PFSK-1 (cell line): Measurements from ENCODE around the gene MS4A18.

Source experiments
- FOXP2 ChIP-seq: optimal IDR thresholded peaks from 2 replicates; pipeline ENCODE3; 2011; ENCODE audit warnings: borderline replicate concordance, control low read depth, inconsistent platforms; ENCODE audit not compliant: insufficient read depth; ENCODE audit errors: extremely low read length, extremely low read depth
- POLR2AphosphoS5 ChIP-seq: IDR thresholded peaks from 2 replicates; pipeline ENCODE4 v1.6.1; 2012; ENCODE audit warnings: low read depth, mild to moderate bottlenecking, control low read depth, low read length, moderate library complexity
- REST ChIP-seq, 2 experiments: IDR thresholded peaks; 2 replicates each; pipeline versions ENCODE4 v1.6.1 to v1.8.0; 2011 to 2012; ENCODE audit warnings: low read depth in 2 of 2, low read length in 2 of 2, control low read depth in 1 of 2, inconsistent platforms in 1 of 2, mild to moderate bottlenecking in 1 of 2, moderate library complexity in 1 of 2; ENCODE audit not compliant: insufficient read depth in 1 of 2
- SIN3A ChIP-seq: IDR thresholded peaks from 2 replicates; pipeline ENCODE4 v1.6.1; 2012; ENCODE audit warnings: mild to moderate bottlenecking, low read length, moderate library complexity, borderline replicate concordance; ENCODE audit not compliant: insufficient read depth
- TAF1 ChIP-seq: IDR thresholded peaks from 2 replicates; pipeline ENCODE4 v1.6.1; 2012; ENCODE audit warnings: low read length, control low read depth, borderline replicate concordance; ENCODE audit not compliant: insufficient read depth

The MS4A18 gene

DNA sequence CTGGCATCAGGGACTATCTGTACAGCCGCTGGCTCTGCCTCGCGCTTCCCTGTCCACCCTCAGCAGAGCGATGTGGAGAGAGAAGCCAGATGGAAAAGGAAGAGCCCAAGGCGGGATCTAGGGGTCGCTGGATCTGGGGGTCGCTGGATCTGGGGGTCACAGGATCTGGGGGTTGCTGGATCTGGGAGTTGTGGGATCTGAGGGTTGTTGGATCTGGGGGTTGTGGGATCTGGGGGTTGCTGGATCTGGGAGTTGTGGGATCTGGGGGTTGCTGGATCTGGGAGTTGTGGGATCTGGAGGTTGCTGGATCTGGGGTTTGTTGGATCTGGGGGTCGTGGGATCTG is 58.6 kb downstream of the MS4A18 start:
- TF ChIP-seq FOXP2 (no peak), TAF1 (no peak), POLR2AphosphoS5 (no peak), SIN3A (no peak), REST (IDR thresholded peaks at IDR 0.05; ENCODE audit: insufficient read depth in 1 of 2, low read depth in 2 of 2, low read length in 2 of 2) (no peak)

DNA sequence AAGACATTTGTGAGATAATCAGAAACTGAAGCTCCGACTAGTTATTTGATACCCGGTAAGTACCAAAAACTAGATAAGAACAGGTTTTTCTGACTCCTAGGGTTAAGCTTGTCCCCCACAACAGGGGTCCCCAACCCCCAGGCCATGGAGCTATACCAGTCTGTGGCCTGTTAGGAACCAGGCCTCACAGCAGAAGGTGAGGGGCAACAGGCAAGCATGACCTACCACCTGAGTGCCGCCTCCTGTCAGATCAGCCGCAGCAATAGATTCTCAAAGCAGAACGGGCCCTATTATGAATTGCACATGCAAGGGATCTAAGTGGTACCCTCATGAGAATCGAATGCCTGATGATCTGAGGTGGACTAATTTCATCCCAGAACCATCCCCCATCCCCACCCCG is 59.4 kb downstream of the MS4A18 start:
- TF ChIP-seq POLR2AphosphoS5 (no peak), TAF1 (no peak), FOXP2 (no peak), SIN3A (no peak), REST (IDR thresholded peaks at IDR 0.05; ENCODE audit: insufficient read depth in 1 of 2, low read depth in 2 of 2, low read length in 2 of 2) (no peak)

GRCh38 chr11:60785136-60785535 is 60.6 kb downstream of the MS4A18 start, which contains the start of gene MS4A10:
Gene MS4A10 (plus strand): TSS chr11:60785333. CDS start chr11:60790336, 5,003 bp downstream.
- TF ChIP-seq POLR2AphosphoS5 (no peak), FOXP2 (no peak), SIN3A (no peak), REST (IDR thresholded peaks at IDR 0.05; ENCODE audit: insufficient read depth in 1 of 2, low read depth in 2 of 2, low read length in 2 of 2) (no peak), TAF1 (no peak)

DNA sequence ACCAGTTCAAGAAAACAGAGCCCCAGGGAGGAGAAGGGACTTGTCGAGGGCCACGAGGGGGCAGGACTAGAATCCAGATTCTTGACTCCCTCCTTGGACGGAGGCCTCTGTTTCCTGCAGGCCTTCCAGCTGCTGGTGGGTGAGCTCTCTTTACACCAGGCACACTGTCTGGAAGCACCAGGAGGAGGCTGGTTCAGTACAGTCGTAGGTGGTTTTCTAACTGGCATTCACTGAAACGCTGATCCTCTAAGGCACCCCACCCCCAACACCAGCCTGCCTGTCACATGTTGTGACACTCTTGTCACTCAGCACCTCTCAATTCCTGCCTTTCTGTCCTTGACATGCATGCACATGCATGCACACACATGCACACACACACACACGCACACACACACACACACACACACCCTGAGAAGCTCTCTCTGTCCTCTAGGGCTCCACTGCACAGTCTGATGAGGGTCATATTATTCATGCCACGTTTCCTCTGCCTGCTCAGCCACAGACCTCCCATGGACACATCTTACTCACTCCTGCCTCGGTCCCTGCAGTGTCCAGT is 61.4 kb downstream of the MS4A18 start:
- TF ChIP-seq REST (IDR thresholded peaks at IDR 0.05; ENCODE audit: insufficient read depth in 1 of 2, low read depth in 2 of 2, low read length in 2 of 2) = no peak
- TF ChIP-seq TAF1 = no peak
- TF ChIP-seq FOXP2 = no peak
- TF ChIP-seq POLR2AphosphoS5 = no peak
- TF ChIP-seq SIN3A = no peak

- TF ChIP-seq FOXP2 = no peak
- no peak for TF ChIP-seq REST (IDR thresholded peaks at IDR 0.05; ENCODE audit: insufficient read depth in 1 of 2, low read depth in 2 of 2, low read length in 2 of 2)
- TF ChIP-seq TAF1 = no peak
- TF ChIP-seq POLR2AphosphoS5 = no peak
- TF ChIP-seq SIN3A = no peak
These were observed 62.5 kb downstream of the MS4A18 start for GRCh38 chr11:60786811-60787567.
